Hepatocyte (in vitro differentiated cells): ENCODE results near the gene RADIL. TPM values are rescaled to one million over a fixed set of nuclear protein-coding genes. Genes with fewer than 3 reads are reported as not detected.

Experiments used
- DNase-seq: peaks from one replicate; pipeline ENCODE4 v3.0.0-alpha.2; 2016; ENCODE audit warnings: low spot score
- H2AFZ ChIP-seq: fragments of 200-600 bp; sonication (generic); 2 replicates; pipeline ENCODE4 v1.6.0; 2016; ENCODE audit warnings: antibody characterized with exemption, mild to moderate bottlenecking
- H3K27ac ChIP-seq: fragments of 200-600 bp; sonication (generic); 2 replicates; pipeline ENCODE4 v1.5.1; 2016; ENCODE audit warnings: mild to moderate bottlenecking
- H3K27me3 ChIP-seq: fragments of 200-600 bp; sonication (generic); 2 replicates; pipeline ENCODE4 v1.6.1; 2016
- H3K36me3 ChIP-seq: fragments of 200-600 bp; sonication (generic); replicated peaks from 2 replicates; pipeline ENCODE4 v1.5.1; 2016; ENCODE audit warnings: low read depth; ENCODE audit not compliant: insufficient read depth
- H3K4me1 ChIP-seq: fragments of 200-600 bp; sonication (generic); 2 replicates; pipeline ENCODE4 v1.5.1; 2016; ENCODE audit warnings: mild to moderate bottlenecking, moderate library complexity; ENCODE audit not compliant: insufficient read depth
- H3K4me2 ChIP-seq: fragments of 200-600 bp; sonication (generic); 2 replicates; pipeline ENCODE4 v1.6.0; 2016
- H3K4me3 ChIP-seq: fragments of 200-600 bp; sonication (generic); 2 replicates; pipeline ENCODE4 v1.5.1; 2016; ENCODE audit warnings: mild to moderate bottlenecking
- H3K79me2 ChIP-seq: fragments of 200-600 bp; sonication (generic); 2 replicates; pipeline ENCODE4 v1.6.0; 2017; ENCODE audit warnings: mild to moderate bottlenecking
- H3K9me2 ChIP-seq: fragments of 200-600 bp; sonication (generic); replicated peaks from 2 replicates; pipeline ENCODE4 v1.6.0; 2017; ENCODE audit warnings: mild to moderate bottlenecking; ENCODE audit not compliant: insufficient read depth
- H3K9me3 ChIP-seq: fragments of 200-600 bp; sonication (generic); 2 replicates; pipeline ENCODE4 v1.5.1; 2016; ENCODE audit warnings: low read depth, mild to moderate bottlenecking
- H4K20me1 ChIP-seq: fragments of 200-600 bp; sonication (generic); 2 replicates; pipeline ENCODE4 v1.6.0; 2016; ENCODE audit warnings: mild to moderate bottlenecking; ENCODE audit not compliant: insufficient read depth, poor library complexity, severe bottlenecking
- CTCF ChIP-seq: fragments of 200-600 bp; sonication (generic); IDR thresholded peaks from 2 replicates; pipeline ENCODE4 v1.5.1; 2016; ENCODE audit warnings: antibody characterized with exemption, mild to moderate bottlenecking; ENCODE audit not compliant: poor library complexity
- EZH2 ChIP-seq: fragments of 200-600 bp; sonication (generic); IDR thresholded peaks from 2 replicates; pipeline ENCODE4 v1.6.1; 2016; ENCODE audit warnings: antibody characterized with exemption, mild to moderate bottlenecking, borderline replicate concordance
- EZH2phosphoT487 ChIP-seq: fragments of 200-600 bp; sonication (generic); IDR thresholded peaks from one replicate; pipeline ENCODE4 v1.6.1; 2018; ENCODE audit warnings: antibody characterized with exemption, mild to moderate bottlenecking, low read depth, moderate library complexity; ENCODE audit not compliant: unreplicated experiment, severe bottlenecking
- WGBS: methylation state at CpG from one replicate; pipeline ENCODE4 v1.1.6; 2016; ENCODE audit warnings: low lambda C conversion rate; ENCODE audit errors: missing lambda C conversion rate; 5-methylcytosine and 5-hydroxymethylcytosine counted together
- polyA plus RNA-seq: library from polyadenylated mRNA; unstranded; fragments of >200 nt; fragmentation: Nextera tagmentation; extraction: Ambion mirVana; gene quantifications from 2 replicates; pipeline ENCODE4 v1.2.1, GENCODE V29; 2016
- total RNA-seq: library from RNA; depleted of rRNA; stranded (reverse); fragments of >200 nt; gene quantifications from 2 replicates; pipeline ENCODE4 v1.2.3, GENCODE V29; 2014

Gene RADIL
- total and polyA plus RNA-seq, 2 experiments from 2014 or later: 0.53 to 0.60 TPM

DNA sequence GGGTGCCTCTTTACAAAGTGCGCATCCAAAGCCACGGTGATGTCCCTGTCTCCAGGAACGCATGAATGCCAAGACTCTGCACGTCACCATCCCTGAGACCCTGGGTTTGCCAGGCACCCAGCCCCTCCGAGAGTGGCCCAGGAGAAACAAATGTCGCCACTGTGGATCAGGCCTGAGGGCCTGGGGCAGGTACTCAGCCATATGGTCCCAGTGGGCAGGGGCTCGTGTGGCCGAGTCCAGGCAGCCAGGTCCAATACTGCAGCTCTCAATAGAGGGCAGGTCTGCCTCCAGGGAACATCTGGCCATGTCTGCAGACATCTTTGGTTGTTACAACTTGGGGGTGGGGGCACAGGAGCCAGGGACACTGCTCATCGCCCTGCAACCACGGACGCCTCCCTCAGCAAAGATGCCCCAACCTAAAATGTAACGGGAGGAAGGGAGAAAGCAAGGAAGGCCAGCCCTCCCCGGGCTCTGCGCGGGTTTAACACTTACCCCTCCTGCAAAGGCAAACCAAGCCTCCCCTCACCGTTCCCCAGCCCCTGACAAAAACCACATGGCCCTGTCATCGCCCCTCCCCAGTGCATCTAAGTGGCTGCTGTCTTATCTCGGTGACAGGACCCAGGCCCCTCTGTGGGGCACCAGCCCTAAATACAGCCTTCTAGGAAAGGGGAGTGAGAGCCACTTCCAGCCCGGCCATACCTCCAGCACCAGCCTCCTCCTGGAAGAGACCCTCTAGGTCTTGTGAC is 11.4 kb downstream of the RADIL start:
- peaks cover 3% of the 10 kb centered on the region for H3K9me3 ChIP-seq
- no peaks in the 10 kb centered on the region for H3K27me3 ChIP-seq
- H4K20me1 ChIP-seq: no peaks in the 10 kb centered on the region
- peak overlapping the region; percentile 58 for H3K4me2 ChIP-seq
- TF ChIP-seq EZH2 (no peak), EZH2phosphoT487 (no peak), CTCF (no peak)
- no peak overlapping the region for H3K27ac ChIP-seq
- no peak for DNase-seq
- no peaks in the 10 kb centered on the region for H3K79me2 ChIP-seq
- H2AFZ ChIP-seq: no peak overlapping the region
- no peaks in the 10 kb centered on the region for H3K9me2 ChIP-seq
- WGBS: 47% methylated on average over 19 of the region's 19 CpGs
- H3K4me1 ChIP-seq: peaks cover 3% of the 10 kb centered on the region
- H3K4me3 ChIP-seq: no peak overlapping the region
- no peaks in the 10 kb centered on the region for H3K36me3 ChIP-seq

DNA sequence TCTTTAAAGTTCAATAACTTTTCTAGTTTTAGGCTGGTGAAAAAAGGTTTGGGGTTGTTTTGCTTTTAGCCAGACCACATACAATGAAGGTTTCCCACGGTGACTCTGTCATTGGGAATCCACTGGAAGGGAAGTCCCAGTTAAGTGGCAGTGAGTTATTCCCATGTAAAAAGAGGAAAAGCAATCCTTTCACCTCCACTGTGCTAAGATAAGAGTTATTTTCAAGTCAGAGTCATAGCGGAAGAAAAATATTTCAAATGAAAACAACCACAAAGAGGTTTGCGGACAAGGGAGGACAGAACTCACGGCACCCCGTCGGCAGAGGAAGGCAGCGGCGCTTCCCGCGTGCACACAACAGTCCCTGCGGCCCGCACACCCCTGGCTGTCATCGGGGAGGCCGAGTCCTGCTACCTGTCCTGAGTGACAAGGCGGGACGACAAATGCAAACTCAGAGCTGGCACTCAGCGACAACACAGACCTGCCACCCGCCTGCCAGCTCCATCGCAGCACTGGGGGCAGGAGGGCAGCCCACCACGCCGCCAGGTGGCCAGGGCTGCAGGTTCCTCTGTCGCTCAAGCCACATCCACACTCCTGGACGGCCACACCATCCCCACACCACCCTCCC is 12.3 kb downstream of the RADIL start:
- peaks cover 3% of the 10 kb centered on the region for H3K4me1 ChIP-seq
- H3K4me3 ChIP-seq: no peak overlapping the region
- H4K20me1 ChIP-seq: no peaks in the 10 kb centered on the region
- TF ChIP-seq EZH2phosphoT487: no peak
- TF ChIP-seq CTCF: no peak
- no peak for TF ChIP-seq EZH2
- H3K9me3 ChIP-seq: peaks cover 3% of the 10 kb centered on the region
- H3K27ac ChIP-seq: no peak overlapping the region
- no peak overlapping the region for H3K4me2 ChIP-seq
- no peaks in the 10 kb centered on the region for H3K9me2 ChIP-seq
- no peaks in the 10 kb centered on the region for H3K79me2 ChIP-seq
- DNase-seq: no peak
- no peaks in the 10 kb centered on the region for H3K36me3 ChIP-seq
- no peaks in the 10 kb centered on the region for H3K27me3 ChIP-seq
- no peak overlapping the region for H2AFZ ChIP-seq
- 76% methylated on average over 23 of the region's 23 CpGs for WGBS

DNA sequence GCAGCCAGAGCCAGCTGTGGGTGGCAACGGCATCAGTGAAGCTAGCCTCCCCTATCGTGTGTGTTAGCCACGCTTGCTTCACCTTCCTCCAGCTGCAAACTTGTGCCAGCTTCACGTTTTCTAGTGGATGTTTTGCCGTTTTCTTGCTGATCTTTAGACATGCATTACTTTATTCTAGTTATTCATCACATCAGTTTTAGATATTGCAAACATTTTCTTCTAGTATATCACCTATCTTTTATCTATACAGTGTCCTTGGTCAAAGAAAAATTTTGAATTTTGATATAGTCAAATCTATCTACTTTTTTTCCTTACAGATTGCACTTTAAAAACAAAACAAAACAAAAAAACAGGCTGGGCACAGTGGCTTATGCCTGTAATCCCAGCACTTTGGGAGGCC is 15.0 kb downstream of the RADIL start:
- no peaks in the 10 kb centered on the region for H3K79me2 ChIP-seq
- H3K4me2 ChIP-seq: no peak overlapping the region
- no peak overlapping the region for H2AFZ ChIP-seq
- no peak overlapping the region for H3K4me3 ChIP-seq
- peaks cover 3% of the 10 kb centered on the region for H3K9me3 ChIP-seq
- WGBS: 98% methylated on average over 5 of the region's 5 CpGs
- H3K4me1 ChIP-seq: peaks cover 3% of the 10 kb centered on the region
- H3K36me3 ChIP-seq: no peaks in the 10 kb centered on the region
- DNase-seq: no peak
- TF ChIP-seq EZH2phosphoT487: no peak
- TF ChIP-seq EZH2: no peak
- no peaks in the 10 kb centered on the region for H4K20me1 ChIP-seq
- H3K9me2 ChIP-seq: no peaks in the 10 kb centered on the region
- H3K27ac ChIP-seq: no peak overlapping the region
- no peaks in the 10 kb centered on the region for H3K27me3 ChIP-seq
